ENCODE results near the gene PPEF2.
A peak's percentile ranks its signal among the peaks of the same experiment; 100 is the strongest.
"Not testable (repeated sequence)": the region's sequence is repeated elsewhere in the genome, so short reads cannot be mapped to it uniquely, and the experiment has no call there.

Gene PPEF2

GRCh38 chr4:75902352-75902751 lies at the start of gene PPEF2:
Gene PPEF2, minus strand, starts transcription at chr4:75902452. Its CDS starts 6,127 bp downstream, at chr4:75896325.
- DNase-seq, result no peak

GRCh38 chr4:75950213-75950815 lies 48.1 kb upstream of the PPEF2 start:
- no peak for DNase-seq

GRCh38 chr4:75948822-75949444 lies 46.7 kb upstream of the PPEF2 start:
- DNase-seq, result no peak

GRCh38 chr4:75940692-75941253 lies 38.5 kb upstream of the PPEF2 start, which contains the start of gene NAAA:
Gene NAAA, minus strand, starts transcription at chr4:75941013. Its CDS starts 64 bp downstream, at chr4:75940949.
- DNase-seq, result peak; percentile 36

GRCh38 chr4:75939890-75940691 lies 37.8 kb upstream of the PPEF2 start:
- peak; percentile 26 for DNase-seq

- DNase-seq, result no peak
Observed at GRCh38 chr4:75935628-75936027, 33.4 kb upstream of the PPEF2 start.

- no peak for DNase-seq
Observed at GRCh38 chr4:75930152-75930551, 27.9 kb upstream of the PPEF2 start.

GRCh38 chr4:75924916-75925315 lies 22.7 kb upstream of the PPEF2 start:
- DNase-seq, result not testable (repeated sequence)

GRCh38 chr4:75924309-75924827 lies 22.1 kb upstream of the PPEF2 start:
- no peak for DNase-seq

GRCh38 chr4:75922588-75922987 lies 20.3 kb upstream of the PPEF2 start:
- no peak for DNase-seq

GRCh38 chr4:75921910-75922309 lies 19.7 kb upstream of the PPEF2 start:
- DNase-seq, result no peak

GRCh38 chr4:75920327-75920726 lies 18.1 kb upstream of the PPEF2 start:
- no peak for DNase-seq

GRCh38 chr4:75919920-75920319 lies 17.7 kb upstream of the PPEF2 start:
- no peak for DNase-seq

GRCh38 chr4:75916091-75916661 lies 13.9 kb upstream of the PPEF2 start:
- peak; percentile 87 for DNase-seq

- no peak for DNase-seq
Observed at GRCh38 chr4:75912968-75913367, 10.7 kb upstream of the PPEF2 start.

GRCh38 chr4:75910831-75911230 lies 8.6 kb upstream of the PPEF2 start:
- not testable (repeated sequence) for DNase-seq

- DNase-seq, result no peak
Observed at GRCh38 chr4:75909405-75909804, 7.2 kb upstream of the PPEF2 start.

- no peak for DNase-seq
Observed at GRCh38 chr4:75908555-75908954, 6.3 kb upstream of the PPEF2 start.

- DNase-seq, result no peak
Observed at GRCh38 chr4:75907966-75908365, 5.7 kb upstream of the PPEF2 start.

- DNase-seq, result no peak
Observed at GRCh38 chr4:75904076-75904475, 1.8 kb upstream of the PPEF2 start.

- no peak for DNase-seq
Observed at GRCh38 chr4:75898536-75898935, 3.7 kb downstream of the PPEF2 start.

GRCh38 chr4:75895744-75896314 lies 6.4 kb downstream of the PPEF2 start:
- peak; percentile 38 for DNase-seq

- DNase-seq, result no peak
Observed at GRCh38 chr4:75892508-75892907, 9.7 kb downstream of the PPEF2 start.

Measured in kidney glomerular epithelial cell (primary cell).